ENCODE data around the gene RGMA.

The RGMA gene

GRCh38 chr15:93110502-93111040, 21.6 kb upstream of the RGMA start:
- TF ChIP-seq CTCF (conservative IDR thresholded peaks at IDR 0.05): no peak
- H3K27ac ChIP-seq: no peak overlapping the region

- no peak for TF ChIP-seq CTCF (conservative IDR thresholded peaks at IDR 0.05)
- no peak overlapping the region for H3K27ac ChIP-seq
These were observed 20.5 kb upstream of the RGMA start for GRCh38 chr15:93109336-93110102.

- TF ChIP-seq CTCF (conservative IDR thresholded peaks at IDR 0.05): no peak
- H3K27ac ChIP-seq: no peak overlapping the region
These were observed 18.6 kb upstream of the RGMA start for GRCh38 chr15:93107646-93108045.

- no peak for TF ChIP-seq CTCF (conservative IDR thresholded peaks at IDR 0.05)
- no peak overlapping the region for H3K27ac ChIP-seq
These were observed 16.5 kb upstream of the RGMA start for GRCh38 chr15:93105485-93105884.

- TF ChIP-seq CTCF (conservative IDR thresholded peaks at IDR 0.05): no peak
These were observed 14.8 kb upstream of the RGMA start for GRCh38 chr15:93103823-93104222.

GRCh38 chr15:93102211-93102610, 13.2 kb upstream of the RGMA start:
- no peak overlapping the region for H3K27ac ChIP-seq
- no peak for TF ChIP-seq CTCF (conservative IDR thresholded peaks at IDR 0.05)

More at GRCh38 chr15:93103823-93104222, 14.8 kb upstream of the RGMA start:
- H3K27ac ChIP-seq: no peak overlapping the region

GRCh38 chr15:93093765-93094164, 4.8 kb upstream of the RGMA start:
- no peak for TF ChIP-seq CTCF (conservative IDR thresholded peaks at IDR 0.05)
- H3K27ac ChIP-seq: no peak overlapping the region
